Gastroesophageal sphincter (tissue), 4 donors: ENCODE data around the gene RRP1B. TPM values are rescaled to one million over a fixed set of nuclear protein-coding genes. Genes with fewer than 3 reads are reported as not detected.
"Not testable (repeated sequence)": the region's sequence is repeated elsewhere in the genome, so short reads cannot be mapped to it uniquely, and the experiment has no call there.

ENCODE experiments used
- ATAC-seq: fragments of 150-250 bp; one replicate; pipeline ENCODE4 v1.9.1; 2016; ENCODE audit warnings: mild to moderate bottlenecking, moderate library complexity
- H3K27ac ChIP-seq, 4 donors: fragments of 200-600 bp; sonication (generic) in 3 of 4; 1 replicate in 3 of 4; 2 replicates in 1 of 4; pipeline ENCODE4 v1.5.1; 2016 to 2019
- H3K27me3 ChIP-seq: fragments of 200-600 bp; sonication (generic); one replicate; pipeline ENCODE4 v1.5.1; 2019
- H3K36me3 ChIP-seq, 2 donors: fragments of 200-600 bp; sonication (generic); one replicate each; pipeline ENCODE4 v1.5.1; 2019; ENCODE audit warnings: control low read depth in 1 of 2
- H3K4me1 ChIP-seq, 3 donors: fragments of 200-600 bp; sonication (generic); 1 replicate in 2 of 3; 2 replicates in 1 of 3; pipeline ENCODE4 v1.5.1; 2016 to 2019; ENCODE audit warnings: control low read depth in 2 of 3
- H3K4me3 ChIP-seq, 2 donors: fragments of 200-600 bp; sonication (generic); one replicate each; pipeline ENCODE4 v1.5.1; 2019; ENCODE audit warnings: mild to moderate bottlenecking in 1 of 2, moderate library complexity in 1 of 2
- H3K9me3 ChIP-seq, 3 donors: fragments of 200-600 bp; sonication (generic); one replicate each; pipeline ENCODE4 v1.5.1; 2017 to 2019; ENCODE audit warnings: control low read depth in 2 of 3
- CTCF ChIP-seq, 4 experiments: fragments of 200-600 bp in 2 of 4; fragments of 450-650 bp in 2 of 4; sonication (generic) in 1 of 4; IDR thresholded peaks; one replicate each; pipeline ENCODE4 v1.5.1; 2017 to 2019; ENCODE audit warnings: antibody characterized with exemption in 4 of 4, mild to moderate bottlenecking in 2 of 4, moderate library complexity in 2 of 4
- EP300 ChIP-seq: sonication (generic); formaldehyde crosslinking; IDR thresholded peaks from one replicate; pipeline ENCODE4 v1.6.1; 2017; ENCODE audit warnings: antibody characterized with exemption, mild to moderate bottlenecking
- POLR2A ChIP-seq, 2 donors: fragments of 450-650 bp; IDR thresholded peaks; one replicate each; pipeline ENCODE4 v1.6.1; 2017; ENCODE audit warnings: antibody characterized with exemption in 2 of 2, mild to moderate bottlenecking in 2 of 2, moderate library complexity in 1 of 2
- POLR2AphosphoS5 ChIP-seq: sonication (generic); formaldehyde crosslinking; IDR thresholded peaks from one replicate; pipeline ENCODE4 v1.6.1; 2017; ENCODE audit warnings: antibody characterized with exemption
- WGBS, 2 donors: methylation state at CpG; one replicate each; pipeline ENCODE4 v1.1.5; 2018; ENCODE audit warnings: low coverage in 1 of 2; 5-methylcytosine and 5-hydroxymethylcytosine counted together
- total RNA-seq, 4 donors: library from RNA; depleted of rRNA; stranded (reverse); fragments of >200 nt; gene quantifications; one replicate each; pipeline ENCODE4 v1.1.0, GENCODE V29; 2016

Gene RRP1B
- total RNA-seq, 4 donors from 2014 or later, result 17.8 to 23.7 (median 21.2) TPM

- TF ChIP-seq POLR2A (IDR thresholded peaks at IDR 0.05) (no peak), POLR2AphosphoS5 (no peak), CTCF (IDR thresholded peaks at IDR 0.05) (no peak), EP300 (no peak)
- Histone ChIP-seq H3K27me3 (peaks cover 9% of the 10 kb centered on the region), H3K4me3 (no peak overlapping the region), H3K4me1 (no peaks in the 10 kb centered on the region), H3K27ac (no peak overlapping the region), H3K9me3 (no peaks in the 10 kb centered on the region), H3K36me3 (peaks cover 0 to 39% of the 10 kb centered on the region in 2 donors)
- ATAC-seq, result no peak
- WGBS, 2 donors, result 92 to 100% methylated on average over 1 to 8 of the region's 11 CpGs
Observed at GRCh38 chr21:43697758-43698643, 38.6 kb downstream of the RRP1B start.

GRCh38 chr21:43699492-43699777 is 40.1 kb downstream of the RRP1B start:
- Histone ChIP-seq H3K27me3 (peaks cover 12% of the 10 kb centered on the region), H3K36me3 (peaks cover 0 to 25% of the 10 kb centered on the region in 2 donors)
- H3K4me1 ChIP-seq, H3K9me3 ChIP-seq, H3K27ac ChIP-seq, ATAC-seq, H3K4me3 ChIP-seq: not testable (repeated sequence)
- WGBS, 2 donors, result 84 to 95% methylated on average over 2 to 4 of the region's 5 CpGs

- no peaks in the 10 kb centered on the region for H3K9me3 ChIP-seq
- peaks cover 12% of the 10 kb centered on the region for H3K27me3 ChIP-seq
- 72 to 74% methylated on average over 3 to 4 of the region's 13 CpGs for WGBS, 2 donors
- no peak overlapping the region for H3K4me3 ChIP-seq
- no peak for ATAC-seq
- TF ChIP-seq CTCF (IDR thresholded peaks at IDR 0.05) (no peak), POLR2AphosphoS5 (no peak), EP300 (no peak), POLR2A (IDR thresholded peaks at IDR 0.05) (no peak)
- no peak overlapping the region for H3K27ac ChIP-seq
- peaks cover 0 to 19% of the 10 kb centered on the region in 2 donors for H3K36me3 ChIP-seq
- no peaks in the 10 kb centered on the region for H3K4me1 ChIP-seq
Observed at GRCh38 chr21:43699933-43700599, 40.7 kb downstream of the RRP1B start.

- Histone ChIP-seq H3K9me3 (no peaks in the 10 kb centered on the region), H3K36me3 (peaks cover 0 to under 1% of the 10 kb centered on the region in 2 donors), H3K27me3 (peaks cover 12% of the 10 kb centered on the region), H3K27ac (no peak overlapping the region), H3K4me3 (no peak overlapping the region), H3K4me1 (no peaks in the 10 kb centered on the region)
- TF ChIP-seq CTCF (IDR thresholded peaks at IDR 0.05) (no peak), EP300 (no peak), POLR2AphosphoS5 (no peak), POLR2A (IDR thresholded peaks at IDR 0.05) (no peak)
- ATAC-seq, result no peak
- WGBS, 2 donors, result 54% methylated on average over 4 of the region's 29 CpGs; no CpG with 5 or more reads in 1 of the 2 donors
Observed at GRCh38 chr21:43701936-43702784, 42.8 kb downstream of the RRP1B start.

- H3K36me3 ChIP-seq, result no peaks in the 10 kb centered on the region
- H3K4me3 ChIP-seq, result no peak overlapping the region
- no peak for ATAC-seq
- no peaks in the 10 kb centered on the region for H3K9me3 ChIP-seq
- TF ChIP-seq EP300 (no peak), CTCF (IDR thresholded peaks at IDR 0.05) (no peak), POLR2AphosphoS5 (no peak), POLR2A (IDR thresholded peaks at IDR 0.05) (no peak)
- H3K27me3 ChIP-seq, result peaks cover 12% of the 10 kb centered on the region
- 22 to 38% methylated on average over 1 to 5 of the region's 12 CpGs for WGBS, 2 donors
- H3K27ac ChIP-seq, result no peak overlapping the region
- no peaks in the 10 kb centered on the region for H3K4me1 ChIP-seq
Observed at GRCh38 chr21:43702785-43703034, 43.4 kb downstream of the RRP1B start.
